GM18517 (cell line): Measurements from ENCODE around the gene HRH4.

ENCODE experiments used
- ATAC-seq: cut with Tn5 transposase; IDR thresholded peaks from one replicate; pipeline ENCODE4 v1.9.1; 2021; ENCODE audit warnings: mild to moderate bottlenecking, moderate library complexity; ENCODE audit not compliant: unreplicated experiment

Gene HRH4

DNA sequence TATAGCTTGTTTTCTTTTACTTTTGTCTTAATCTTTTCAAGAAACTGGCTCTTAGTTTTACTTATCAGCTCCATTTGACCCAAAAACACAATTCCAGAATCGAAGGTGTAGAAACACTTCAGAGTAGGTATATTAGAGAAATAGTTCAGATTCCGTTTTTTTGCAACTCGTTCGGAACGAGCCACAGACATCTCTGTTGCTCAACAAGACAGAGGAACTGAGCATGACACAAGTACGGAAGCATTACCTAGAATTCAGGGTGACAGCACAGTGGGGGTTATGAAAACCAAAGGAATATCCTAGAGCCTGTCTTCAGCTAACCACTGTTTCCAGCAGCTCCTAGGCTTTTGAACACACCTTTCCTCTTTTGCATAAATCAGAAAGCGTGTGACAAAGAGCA lies 5.0 kb downstream of the HRH4 start:
- no peak for ATAC-seq

DNA sequence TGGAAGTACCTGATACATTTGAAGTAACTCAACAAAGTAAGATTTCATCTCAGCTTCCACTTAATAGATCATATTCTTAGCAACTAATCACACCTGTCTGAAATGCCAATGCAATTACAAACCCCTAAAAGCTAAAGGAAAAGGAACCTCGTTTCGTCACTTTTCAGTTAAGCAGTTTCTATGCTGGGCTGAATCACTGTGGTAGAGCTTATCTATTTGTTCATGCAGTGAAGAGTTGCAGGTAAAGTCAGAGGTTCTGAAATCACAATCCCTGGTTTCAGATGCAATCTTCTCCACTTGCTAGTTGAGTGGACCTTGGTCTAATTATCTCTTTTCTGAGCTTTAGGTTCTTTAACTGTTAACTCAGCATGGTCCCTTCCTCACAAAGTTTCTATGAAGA lies 6.3 kb downstream of the HRH4 start:
- ATAC-seq = no peak

DNA sequence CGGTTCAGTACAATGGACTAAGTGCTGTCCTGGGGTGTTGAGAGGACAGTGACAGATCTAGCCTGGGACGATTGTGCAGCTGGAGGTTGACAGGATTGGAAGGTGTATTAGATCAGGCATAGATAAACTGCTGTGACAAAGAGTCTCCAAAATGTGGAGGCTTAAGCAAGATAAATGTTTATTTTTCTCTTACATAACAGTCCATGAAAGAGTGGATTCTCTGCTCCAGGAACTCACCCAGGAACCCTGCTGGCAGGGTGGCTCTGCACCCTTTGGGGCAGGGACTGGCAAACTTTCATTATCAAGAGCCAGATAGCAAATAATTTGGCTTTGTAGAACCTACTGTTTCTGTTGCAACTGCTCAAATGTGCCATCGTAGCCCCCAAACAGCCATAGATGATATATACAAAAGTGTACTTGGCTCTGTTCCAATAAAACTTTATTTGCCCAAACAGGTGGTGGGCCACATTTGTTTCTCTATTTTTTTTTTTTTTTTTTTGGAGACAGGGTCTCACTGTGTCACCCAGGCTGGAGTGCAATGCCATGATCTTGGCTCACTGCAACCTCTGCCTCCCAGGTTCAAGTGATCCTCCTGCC lies 9.7 kb downstream of the HRH4 start:
- no peak for ATAC-seq

DNA sequence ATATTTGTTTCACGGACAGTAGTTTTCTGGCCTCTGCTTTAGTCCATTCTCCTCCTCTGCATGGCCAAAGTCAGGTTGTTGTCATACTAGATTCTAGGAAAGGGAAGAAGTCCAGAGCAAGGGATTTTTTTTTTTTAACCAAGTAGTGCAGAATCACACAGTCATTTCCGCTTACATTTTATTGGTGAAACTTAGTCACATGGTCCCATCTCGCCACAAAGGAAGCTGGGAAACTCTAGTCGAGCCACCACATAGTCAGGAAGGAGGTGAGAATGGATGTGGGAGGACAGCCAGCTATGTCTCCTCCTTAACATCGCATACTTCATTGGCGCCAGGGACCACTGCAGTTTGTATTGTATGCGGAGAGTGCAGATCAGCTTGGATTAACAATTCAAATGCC lies 10.4 kb downstream of the HRH4 start:
- no peak for ATAC-seq

DNA sequence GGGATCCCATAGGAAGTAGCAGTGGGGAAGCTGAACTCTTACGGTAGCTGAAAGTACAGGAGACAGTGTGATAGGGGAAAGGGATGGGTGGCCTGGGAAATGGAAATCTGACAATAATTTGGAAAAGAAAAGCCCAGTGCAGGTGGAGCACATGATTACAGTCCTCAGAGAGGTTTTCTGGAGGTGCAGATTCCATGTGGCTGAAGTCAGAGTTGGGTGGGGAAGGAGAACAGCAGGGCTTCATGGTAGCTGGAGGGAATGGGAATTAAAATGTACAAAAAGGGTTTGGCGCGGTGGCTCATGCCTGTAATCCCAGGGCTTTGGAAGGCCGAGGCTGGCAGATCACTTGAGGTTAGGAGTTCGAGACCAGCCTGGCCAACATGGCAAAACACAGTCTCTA lies 12.2 kb downstream of the HRH4 start:
- no peak for ATAC-seq

DNA sequence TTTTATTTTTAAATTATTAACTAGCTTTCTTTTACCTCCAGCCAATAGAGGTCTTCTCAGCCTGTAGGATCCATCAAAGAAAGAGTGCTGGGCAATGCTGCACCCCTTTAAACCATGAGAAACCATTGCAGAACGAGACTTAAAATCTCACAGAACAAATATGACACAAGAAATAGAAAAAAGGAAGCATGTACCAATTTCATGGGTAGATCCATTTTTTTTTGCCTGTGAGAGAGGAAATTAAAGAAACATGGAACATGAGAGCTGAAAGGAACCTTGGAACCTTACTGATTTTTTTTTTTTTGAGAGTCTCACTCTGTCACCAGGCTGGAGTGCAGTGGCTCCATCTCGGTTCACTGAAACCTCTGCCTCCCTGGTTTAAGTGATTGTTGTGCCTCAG lies 14.0 kb downstream of the HRH4 start:
- no peak for ATAC-seq

DNA sequence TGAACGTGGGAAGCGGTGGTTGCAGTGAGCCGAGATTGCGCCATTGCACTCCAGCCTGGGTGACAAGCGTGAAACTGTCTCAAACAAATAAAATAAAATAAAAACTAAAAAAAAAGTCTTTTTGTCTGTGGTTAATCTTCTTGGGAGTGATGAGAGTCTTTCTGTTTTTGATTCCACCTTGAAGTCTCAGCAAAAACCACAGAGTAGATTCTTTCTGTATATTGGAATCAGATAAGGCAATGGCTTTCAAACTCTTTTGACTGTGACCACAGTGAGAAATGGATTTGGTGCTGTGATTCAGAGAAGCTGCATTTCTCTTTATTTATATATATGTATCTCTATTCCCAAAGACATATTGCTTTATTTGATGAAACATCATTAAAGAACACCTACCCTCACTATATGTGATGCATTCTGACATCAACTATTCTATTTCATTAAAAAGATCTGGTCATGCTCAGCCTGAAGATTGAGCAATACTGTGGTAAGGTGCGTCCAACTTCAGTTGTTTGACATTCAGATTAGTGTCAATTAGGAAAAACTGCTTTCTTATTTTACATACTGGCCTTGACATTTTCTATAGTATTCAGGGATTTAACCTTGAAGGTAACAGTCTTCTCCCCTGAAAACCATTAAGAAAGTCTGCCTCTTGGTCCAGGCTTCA lies 15.6 kb downstream of the HRH4 start:
- ATAC-seq = no peak

DNA sequence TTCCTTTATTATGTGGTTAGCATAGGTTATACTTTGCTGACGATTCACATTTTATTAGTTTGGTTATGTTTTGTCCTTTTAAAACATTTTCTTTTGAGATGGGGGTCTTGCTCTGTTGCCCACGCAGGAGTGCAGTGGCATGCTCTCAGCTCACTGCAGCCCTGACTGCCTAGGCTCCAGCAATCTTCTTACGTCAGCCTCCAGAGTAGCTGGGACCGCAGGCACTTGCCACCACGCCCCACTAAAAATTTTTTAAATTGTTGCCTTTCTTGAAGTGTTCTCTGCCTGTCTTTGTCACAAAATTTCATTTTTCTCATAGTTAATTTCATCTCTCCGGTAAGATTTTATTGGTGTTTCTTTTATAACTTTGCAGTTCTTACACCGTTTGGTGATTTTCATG lies 18.9 kb downstream of the HRH4 start:
- no peak for ATAC-seq

DNA sequence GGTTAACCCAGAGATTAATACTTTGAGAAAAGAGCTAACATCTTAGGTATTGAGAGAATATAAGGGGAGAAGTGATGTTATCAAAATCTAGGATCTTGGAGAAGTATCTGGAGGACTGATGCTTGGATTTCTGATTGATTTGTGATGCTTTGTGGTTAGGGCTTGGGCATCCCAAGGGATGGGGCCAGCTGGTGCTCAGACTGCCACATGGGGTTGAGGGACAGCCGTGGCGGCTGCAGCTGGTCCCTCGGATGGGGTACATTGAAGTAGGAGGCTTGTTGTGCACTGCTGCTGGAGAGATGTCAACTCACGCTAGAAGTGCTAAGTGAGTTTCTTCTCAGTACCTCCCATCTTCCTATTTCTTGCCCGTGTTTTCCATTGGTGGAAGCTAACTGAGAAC lies 22.4 kb downstream of the HRH4 start:
- ATAC-seq = no peak

DNA sequence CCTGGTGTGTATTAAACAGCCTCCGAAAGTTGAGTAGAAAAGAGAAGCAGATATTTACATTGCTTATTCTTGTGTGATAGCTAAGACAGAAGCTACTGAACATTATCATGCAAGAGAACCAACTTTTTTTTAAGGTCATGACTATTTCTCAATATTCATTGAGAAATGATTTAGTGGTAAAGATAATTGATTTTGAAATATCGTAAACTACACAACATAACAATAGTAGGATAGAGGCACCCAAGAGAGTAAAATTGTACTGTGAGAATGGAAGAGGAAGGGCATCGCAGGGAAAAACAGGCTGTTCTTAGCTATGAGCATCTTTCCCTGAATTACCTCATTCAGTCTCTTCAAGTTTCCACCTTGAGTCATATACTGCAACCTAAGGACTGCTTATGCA lies 25.2 kb downstream of the HRH4 start:
- no peak for ATAC-seq

DNA sequence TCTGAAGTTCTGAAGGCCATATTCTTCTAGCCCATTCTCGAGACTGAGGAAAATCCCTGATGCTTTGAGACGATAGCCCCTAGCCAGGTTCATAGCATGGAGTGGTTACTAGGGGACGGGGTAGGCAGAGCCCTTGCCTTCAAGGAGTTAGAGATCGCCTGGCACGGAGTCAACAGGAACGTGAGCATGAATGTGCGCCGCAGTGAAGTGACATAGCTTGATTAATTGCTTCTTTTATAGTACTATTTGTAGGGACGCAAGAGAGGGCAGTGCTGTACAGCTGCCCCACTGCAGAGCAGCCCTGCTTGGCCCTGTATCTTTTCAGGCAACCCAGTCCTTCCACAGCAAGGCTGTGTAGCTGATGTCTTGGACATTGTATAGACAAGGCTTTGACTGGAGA lies 26.2 kb downstream of the HRH4 start:
- ATAC-seq = no peak

DNA sequence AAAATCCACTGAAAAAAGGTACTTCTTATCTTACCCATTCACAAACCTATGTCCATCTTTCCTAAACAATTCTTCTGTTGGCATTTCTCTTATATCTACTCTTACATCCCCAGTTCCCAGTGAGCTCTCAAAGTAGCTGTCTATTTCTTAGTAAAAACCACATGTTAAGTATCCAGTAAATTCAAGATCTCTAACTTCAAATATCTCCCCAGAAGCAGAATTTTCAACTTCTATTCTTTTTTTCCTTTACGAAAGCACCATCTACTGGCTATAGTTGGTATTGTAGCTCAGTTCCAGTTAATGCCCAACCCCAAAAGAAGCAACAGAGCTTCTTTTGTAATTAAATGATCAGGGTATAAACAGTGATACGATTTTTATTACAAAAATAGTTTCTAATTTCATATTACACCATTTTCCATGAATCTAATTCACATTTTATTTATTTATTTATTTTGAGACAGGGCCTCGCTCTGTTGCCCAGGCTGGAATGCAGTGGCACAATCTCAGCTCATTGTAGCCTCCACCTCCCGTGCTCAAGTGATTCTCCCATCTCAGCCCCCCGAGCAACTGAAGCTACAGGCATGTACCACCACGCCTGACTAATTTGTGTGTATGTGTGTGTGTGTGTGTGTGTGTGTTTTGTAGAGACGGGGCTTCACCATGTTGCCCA lies 28.5 kb downstream of the HRH4 start:
- ATAC-seq = no peak

DNA sequence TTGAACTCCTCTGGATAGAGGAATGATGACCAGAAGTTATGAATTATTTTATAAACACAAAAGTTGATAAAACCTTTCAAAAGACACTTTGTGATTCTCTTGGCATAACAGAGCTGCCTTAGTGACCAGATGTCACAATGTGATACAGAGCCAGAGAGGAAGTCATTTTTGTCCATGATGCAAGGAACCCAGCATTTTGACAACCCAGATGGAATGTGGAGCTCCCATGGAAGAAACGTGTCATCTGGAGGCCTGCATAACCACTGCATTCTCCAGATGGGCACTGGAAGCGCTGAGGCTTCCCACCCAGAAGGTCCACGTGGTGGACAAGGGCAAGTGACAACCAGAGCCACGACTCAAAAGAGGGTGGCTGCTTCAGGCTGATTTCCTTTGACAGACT lies 30.1 kb downstream of the HRH4 start:
- ATAC-seq = no peak

DNA sequence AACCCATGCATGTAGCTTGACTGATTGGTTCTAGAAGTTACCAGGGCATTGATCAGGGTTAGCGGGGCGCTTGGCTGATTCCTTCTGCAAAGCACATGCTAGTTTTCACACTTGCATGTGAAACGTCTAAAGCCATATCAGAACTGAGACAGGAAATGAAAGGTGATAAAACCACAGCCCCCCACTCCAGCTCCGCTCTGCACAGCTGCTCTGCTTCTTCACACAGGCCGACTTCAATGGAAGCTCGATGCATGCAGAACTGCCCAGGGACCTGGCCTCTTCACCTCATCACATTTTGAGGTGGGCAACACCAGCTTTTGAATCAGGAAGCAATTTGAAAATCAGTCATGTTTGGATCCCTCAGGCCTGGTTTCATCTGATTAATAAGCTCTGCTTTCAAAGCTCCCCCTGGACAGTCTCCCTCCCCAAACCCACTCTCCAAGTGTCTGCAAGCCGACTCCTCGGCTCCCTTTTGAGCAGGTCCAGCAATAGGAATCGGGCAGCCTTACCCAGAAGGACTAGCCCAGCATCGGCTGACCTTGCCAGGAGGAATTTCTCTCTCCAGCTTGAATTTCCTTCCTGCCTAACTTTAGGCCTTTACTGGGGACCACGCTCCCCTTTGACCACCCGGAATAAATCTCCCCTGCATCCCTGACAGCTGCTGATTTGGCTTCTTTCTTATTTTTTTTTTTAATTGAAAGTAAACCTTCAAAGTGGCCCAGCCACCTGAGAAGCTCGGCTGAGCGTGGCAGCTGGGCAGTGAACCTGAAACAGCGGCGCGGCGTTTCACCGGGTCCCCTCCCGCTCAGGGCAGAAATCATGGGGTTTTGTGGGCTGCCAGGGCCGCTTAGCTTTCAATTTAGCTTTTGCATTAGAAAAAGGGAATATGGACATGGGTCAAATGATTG lies 31.7 kb downstream of the HRH4 start:
- ATAC-seq = peak; percentile 86

DNA sequence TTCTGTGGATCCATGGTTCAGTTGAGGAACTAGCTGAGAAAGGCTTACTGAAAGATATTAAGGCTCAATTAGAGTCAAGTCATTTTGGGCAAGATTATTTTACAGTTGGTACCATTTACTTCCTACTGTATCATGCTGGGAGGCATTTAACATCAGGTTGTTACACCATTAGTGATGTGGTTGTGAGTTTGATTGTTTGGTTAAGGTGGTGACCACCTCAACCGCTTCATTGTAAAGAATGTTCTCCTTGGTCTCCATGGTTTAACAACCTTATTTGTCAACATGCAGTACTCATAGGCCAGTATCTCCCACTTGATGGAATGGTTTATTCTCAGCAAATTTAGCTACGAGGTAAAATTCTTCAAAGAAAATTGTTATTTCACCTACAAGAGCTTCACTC lies 34.1 kb downstream of the HRH4 start:
- ATAC-seq = no peak

DNA sequence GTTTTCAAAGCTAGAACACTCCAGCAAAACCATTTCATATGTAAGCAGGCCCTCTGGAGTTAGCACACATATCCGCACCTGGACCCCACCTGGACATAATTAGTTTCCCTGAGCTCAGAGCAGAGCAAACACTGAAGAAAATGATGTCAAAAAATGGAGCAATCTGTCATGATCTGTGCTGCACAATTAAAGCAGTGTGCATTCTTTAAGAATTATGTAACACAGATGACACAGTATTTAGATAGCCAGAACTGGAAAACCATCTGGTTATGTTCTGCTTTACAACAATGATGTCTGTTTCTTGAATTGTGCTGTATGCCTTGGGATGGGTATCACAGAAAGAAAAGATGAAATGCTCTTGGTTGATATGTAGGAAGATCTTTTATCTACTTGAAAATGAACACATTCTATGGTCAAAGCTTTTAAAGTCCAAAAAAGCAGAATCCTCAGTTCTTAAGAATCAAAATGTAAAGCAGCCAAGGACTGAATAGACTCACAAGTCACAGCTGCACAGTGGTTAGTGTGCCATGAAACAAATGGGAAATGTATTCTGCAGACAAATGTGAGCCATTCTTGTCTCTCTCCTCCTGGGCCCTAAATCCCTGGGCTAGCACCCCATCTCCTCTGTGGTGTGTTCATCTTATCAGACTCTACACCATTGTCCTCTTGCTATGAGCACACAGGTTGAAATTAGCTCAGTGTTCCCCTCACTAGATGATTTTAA lies 36.8 kb downstream of the HRH4 start:
- ATAC-seq = no peak

DNA sequence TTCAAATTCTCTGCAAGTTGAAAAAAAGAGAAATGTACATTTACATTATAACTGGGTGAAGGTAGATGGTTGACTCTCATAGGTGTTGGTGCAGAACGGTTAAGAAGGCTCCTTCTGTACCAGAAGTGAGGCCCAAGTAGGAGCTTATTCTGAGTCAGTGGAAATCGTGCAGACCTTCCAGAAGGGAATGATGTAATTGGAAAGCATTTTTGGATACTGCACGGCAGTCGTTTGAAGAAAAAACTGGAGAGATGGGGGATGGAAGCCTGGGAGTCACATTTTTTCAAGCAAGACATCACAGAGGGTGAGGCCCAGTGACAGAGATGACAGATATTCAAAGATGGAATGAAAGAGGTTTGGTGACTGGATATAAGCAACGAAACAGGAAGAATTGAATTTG lies 39.4 kb downstream of the HRH4 start:
- no peak for ATAC-seq

DNA sequence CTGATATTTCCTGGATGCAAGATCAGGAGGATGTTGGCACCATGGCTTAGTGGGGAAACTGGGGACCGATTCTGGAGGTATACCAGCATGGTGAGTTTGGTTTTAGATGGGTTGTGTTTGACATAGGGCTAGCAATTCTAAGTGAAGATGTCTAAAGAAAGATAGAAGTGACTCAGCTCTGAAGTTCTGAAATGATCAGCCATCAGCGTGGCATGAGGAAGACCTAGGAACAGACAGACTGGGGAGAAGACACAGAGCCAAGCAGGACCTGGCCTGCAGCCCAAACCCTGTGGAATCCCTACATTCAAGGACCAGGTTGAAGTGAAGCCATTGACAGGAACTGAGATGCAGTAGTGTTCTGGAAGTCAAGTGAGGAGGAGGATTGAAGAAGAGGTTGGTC lies 39.8 kb downstream of the HRH4 start:
- ATAC-seq = no peak

DNA sequence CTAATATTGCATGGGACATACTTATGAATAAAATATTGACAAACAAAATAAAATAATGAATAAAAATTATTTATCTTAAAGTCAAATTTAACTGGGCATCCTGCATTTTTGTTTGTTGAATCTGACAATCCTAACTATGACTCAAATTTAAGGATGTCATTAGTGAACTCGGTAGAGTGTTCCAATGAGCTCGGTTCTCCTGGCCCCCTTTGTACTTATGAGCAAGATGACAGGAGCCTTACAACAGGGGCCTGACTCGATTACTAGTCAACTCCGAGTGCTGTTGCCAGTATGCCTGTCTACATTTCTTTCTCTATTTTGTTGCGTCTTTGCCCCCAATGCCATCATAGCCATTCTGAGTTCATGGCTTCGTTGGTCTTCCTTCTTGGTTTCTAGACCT lies 40.3 kb downstream of the HRH4 start:
- ATAC-seq = no peak

DNA sequence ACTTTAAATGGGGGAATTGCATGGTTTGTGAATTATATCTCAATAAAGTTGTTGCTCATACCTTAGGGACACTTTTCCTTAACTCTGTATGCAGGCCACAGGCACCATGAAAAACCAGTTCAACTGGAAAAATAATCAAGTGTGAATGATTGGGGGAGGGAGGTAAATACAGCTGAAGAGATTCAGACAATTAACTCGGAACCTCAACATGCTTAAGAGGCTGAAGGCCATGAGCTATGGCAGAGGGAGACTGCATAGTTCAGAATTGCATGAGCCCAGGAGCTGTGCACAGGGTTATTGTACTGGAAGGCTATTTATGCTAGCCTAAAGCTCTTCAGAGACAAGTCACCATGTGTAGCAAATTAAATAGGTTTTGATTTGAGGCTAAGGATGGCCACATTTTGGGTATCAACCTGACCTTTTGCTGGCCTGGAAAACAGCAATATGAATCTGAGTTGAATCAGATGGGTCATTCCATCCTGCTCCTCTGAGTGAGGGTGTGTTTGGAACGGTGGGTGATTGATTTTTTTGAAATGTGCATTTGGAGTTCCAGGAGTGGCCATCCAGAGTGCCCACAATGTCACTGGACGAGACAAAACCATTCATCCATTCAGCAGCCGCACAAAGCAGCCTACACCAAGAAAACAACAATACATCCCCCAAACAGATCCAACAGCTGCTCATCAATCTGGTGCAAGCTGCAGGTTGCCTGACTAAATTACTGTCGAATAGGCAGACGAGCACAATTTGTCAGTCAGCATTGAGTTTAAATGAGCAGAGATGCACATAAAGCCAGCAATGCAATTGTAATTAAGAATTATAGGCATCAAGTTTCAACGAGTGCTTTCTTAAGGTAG lies 42.5 kb downstream of the HRH4 start:
- ATAC-seq = no peak
